Stomach (tissue), 9 donors: ENCODE data around the gene CRYBG1. TPM values are rescaled to one million over a fixed set of nuclear protein-coding genes. Genes with fewer than 3 reads are reported as not detected.

Experiments
- DNase-seq, 2 donors: peaks; one replicate each; pipeline versions ENCODE4 v3.0.0 to v3.0.0-alpha.2; 2013 to 2019
- H3K27ac ChIP-seq, 5 donors: fragments of 200-600 bp in 4 of 5; sonication (generic) in 4 of 5; one replicate each; pipeline ENCODE4 v1.5.1; 2013 to 2019; ENCODE audit warnings: mild to moderate bottlenecking in 1 of 5, moderate library complexity in 1 of 5
- H3K27me3 ChIP-seq, 3 donors: fragments of 200-600 bp; sonication (generic); one replicate each; pipeline ENCODE4 v1.5.1; 2017 to 2019; ENCODE audit warnings: mixed run types in 1 of 3
- H3K36me3 ChIP-seq, 4 donors: fragments of 200-600 bp; sonication (generic); 1 replicate in 3 of 4; 2 replicates in 1 of 4; pipeline ENCODE4 v1.5.1; 2016 to 2019
- H3K4me1 ChIP-seq, 4 donors: fragments of 200-600 bp; sonication (generic); one replicate each; pipeline ENCODE4 v1.5.1; 2016 to 2019
- H3K4me3 ChIP-seq, 4 donors: fragments of 200-600 bp; sonication (generic) in 3 of 4; one replicate each; pipeline ENCODE4 v1.5.1; 2016 to 2019; ENCODE audit warnings: mild to moderate bottlenecking in 1 of 4
- H3K9me3 ChIP-seq, 4 donors: fragments of 200-600 bp; sonication (generic); one replicate each; pipeline ENCODE4 v1.5.1; 2016 to 2019
- CTCF ChIP-seq, 7 experiments: fragments of 450-650 bp in 4 of 7; fragments of 200-600 bp in 3 of 7; sonication (generic) in 3 of 7; IDR thresholded peaks; one replicate each; pipeline ENCODE4 v1.5.1; 2016 to 2019; ENCODE audit warnings: antibody characterized with exemption in 7 of 7, control low read depth in 2 of 7, mild to moderate bottlenecking in 1 of 7
- EP300 ChIP-seq: sonication (generic); formaldehyde crosslinking; IDR thresholded peaks from one replicate; pipeline ENCODE4 v1.6.1; 2017; ENCODE audit warnings: antibody characterized with exemption
- POLR2A ChIP-seq, 4 donors: fragments of 450-650 bp; IDR thresholded peaks; one replicate each; pipeline ENCODE4 v1.6.1; 2016; ENCODE audit warnings: antibody characterized with exemption in 4 of 4, control low read depth in 2 of 4, mild to moderate bottlenecking in 1 of 4, moderate library complexity in 1 of 4
- POLR2AphosphoS5 ChIP-seq, 3 donors: sonication (generic); formaldehyde crosslinking; IDR thresholded peaks; one replicate each; pipeline ENCODE4 v1.6.1; 2016; ENCODE audit warnings: antibody characterized with exemption in 3 of 3
- WGBS, 5 donors: extraction: QIAGEN DNeasy Blood & Tissue Kit in 3 of 5; methylation state at CpG; one replicate each; pipeline versions ENCODE4 v1.1.5 to v1.1.7; 2013 to 2018; 5-methylcytosine and 5-hydroxymethylcytosine counted together
- intact Hi-C: fragments of 100-400 bp; cut with DNase I; formaldehyde crosslinking; loops from one replicate; pipeline ENCODE4 v1.15.1; 2023; ENCODE audit warnings: low total_unique reads
- polyA plus RNA-seq, 3 donors: library from polyadenylated mRNA; stranded (reverse); fragments of 200-250 nt; gene quantifications; one replicate each; pipeline ENCODE4 v1.2.3, GENCODE V29; 2013
- total RNA-seq, 5 donors: library from RNA; depleted of rRNA; stranded (reverse); fragments of >200 nt; gene quantifications; one replicate each; pipeline versions ENCODE4 v1.1.0 to v1.2.3, GENCODE V29; 2014 to 2016
- donor health status: healthy with polysubstance abuse.
- donor health status: Bipolar disorder and iron deficiency.
- donor health status: healthy.

CRYBG1 gene
- total and polyA plus RNA-seq, 8 donors, result 0.45 to 47.2 (median 9.9) TPM

- Histone ChIP-seq H3K27me3 (no peaks in the 10 kb centered on the region), H3K9me3 (no peaks in the 10 kb centered on the region), H3K27ac (peak overlapping the region in 4 of 5 donors; percentile 70 to 83 (median 76)), H3K4me1 (peaks cover 0 to 45% (median 10%) of the 10 kb centered on the region in 4 donors), H3K4me3 (peak overlapping the region in 1 of 4 donors; percentile 19), H3K36me3 (no peaks in the 10 kb centered on the region)
- 68 to 81% (median 74%) methylated on average over 15 of the region's 15 CpGs for WGBS, 5 donors
- TF ChIP-seq POLR2A (IDR thresholded peaks at IDR 0.05), result no peak
- peak in 2 of 3 donors; percentile 19 to 63 for TF ChIP-seq POLR2AphosphoS5 (IDR thresholded peaks at IDR 0.05)
- intact Hi-C loops, result no loop called here
- peak; percentile 50 to 69 for DNase-seq
Observed at GRCh38 chr6:106520711-106521401, 160.3 kb downstream of the CRYBG1 start.

- intact Hi-C loops, result no loop called here
- Histone ChIP-seq H3K4me3 (peak overlapping the region in 1 of 4 donors; percentile 19), H3K36me3 (peaks cover 0 to 8% (median 1%) of the 10 kb centered on the region in 4 donors), H3K27me3 (no peaks in the 10 kb centered on the region), H3K27ac (peak overlapping the region in 4 of 5 donors; percentile 6 to 83 (median 32)), H3K9me3 (no peaks in the 10 kb centered on the region), H3K4me1 (peaks cover 0 to 48% (median 10%) of the 10 kb centered on the region in 4 donors)
- TF ChIP-seq CTCF (IDR thresholded peaks at IDR 0.05) (no peak), POLR2AphosphoS5 (IDR thresholded peaks at IDR 0.05) (no peak), EP300 (no peak), POLR2A (IDR thresholded peaks at IDR 0.05) (no peak)
- WGBS, 5 donors, result 63 to 76% (median 70%) methylated on average over 6 of the region's 6 CpGs
- no peak for DNase-seq
Observed at GRCh38 chr6:106522562-106523250, 162.2 kb downstream of the CRYBG1 start.

GRCh38 chr6:106525107-106525881, 164.8 kb downstream of the CRYBG1 start:
- peak overlapping the region in 4 of 5 donors; percentile 1 to 83 (median 20) for H3K27ac ChIP-seq
- TF ChIP-seq EP300 (no peak), POLR2AphosphoS5 (IDR thresholded peaks at IDR 0.05) (peak in 1 of 3 donors; percentile 13)
- peak in 1 of 2 donors; percentile 43 for DNase-seq

GRCh38 chr6:106525882-106526275, 165.4 kb downstream of the CRYBG1 start:
- peaks cover 0 to 27% (median 13%) of the 10 kb centered on the region in 4 donors for H3K36me3 ChIP-seq
- TF ChIP-seq POLR2AphosphoS5 (IDR thresholded peaks at IDR 0.05) (no peak), CTCF (IDR thresholded peaks at IDR 0.05) (no peak), POLR2A (IDR thresholded peaks at IDR 0.05) (no peak), EP300 (no peak)
- intact Hi-C loops, result no loop called here
- no peak for DNase-seq
- H3K27ac ChIP-seq, result peak overlapping the region in 1 of 5 donors; percentile 83
- no peaks in the 10 kb centered on the region for H3K9me3 ChIP-seq
- no peaks in the 10 kb centered on the region for H3K27me3 ChIP-seq
- WGBS, 5 donors, result 55 to 74% (median 59%) methylated on average over 1 of the region's 1 CpG
- no peak overlapping the region for H3K4me3 ChIP-seq
- peaks cover 0 to 25% (median 5%) of the 10 kb centered on the region in 4 donors for H3K4me1 ChIP-seq

More at GRCh38 chr6:106525107-106525881, 164.8 kb downstream of the CRYBG1 start:
- peaks cover 0 to 23% (median 11%) of the 10 kb centered on the region in 4 donors for H3K36me3 ChIP-seq
- no peaks in the 10 kb centered on the region for H3K9me3 ChIP-seq
- H3K4me1 ChIP-seq, result peaks cover 0 to 30% (median 7%) of the 10 kb centered on the region in 4 donors
- peak overlapping the region in 3 of 4 donors; percentile 2 to 20 (median 15) for H3K4me3 ChIP-seq
- WGBS, 5 donors, result 11 to 25% (median 23%) methylated on average over 7 of the region's 7 CpGs
- H3K27me3 ChIP-seq, result no peaks in the 10 kb centered on the region
- intact Hi-C loops, result no loop called here

- H3K9me3 ChIP-seq, result no peaks in the 10 kb centered on the region
- DNase-seq, result no peak
- H3K27me3 ChIP-seq, result no peaks in the 10 kb centered on the region
- H3K4me3 ChIP-seq, result no peak overlapping the region
- H3K4me1 ChIP-seq, result peaks cover 0 to 25% (median 4%) of the 10 kb centered on the region in 4 donors
- H3K27ac ChIP-seq, result no peak overlapping the region
- intact Hi-C loops, result no loop called here
- H3K36me3 ChIP-seq, result peaks cover 0 to 37% (median 16%) of the 10 kb centered on the region in 4 donors
- no peak for TF ChIP-seq CTCF (IDR thresholded peaks at IDR 0.05)
- TF ChIP-seq EP300, result no peak
- TF ChIP-seq POLR2AphosphoS5 (IDR thresholded peaks at IDR 0.05), result no peak
- no peak for TF ChIP-seq POLR2A (IDR thresholded peaks at IDR 0.05)
- 87 to 92% (median 89%) methylated on average over 2 of the region's 2 CpGs for WGBS, 5 donors
Observed at GRCh38 chr6:106527117-106527516, 166.6 kb downstream of the CRYBG1 start.
